HG03175 (cell line): Measurements from ENCODE around the gene UQCC5.

ENCODE experiments used
- ATAC-seq: cut with Tn5 transposase; IDR thresholded peaks from one replicate; pipeline ENCODE4 v1.9.1; 2021; ENCODE audit warnings: mild to moderate bottlenecking, moderate library complexity; ENCODE audit not compliant: unreplicated experiment

Gene UQCC5

GRCh38 chr3:52532838-52533622 is 3.4 kb upstream of the UQCC5 start:
- ATAC-seq, result no peak

- ATAC-seq, result peak; percentile 42
Measured at GRCh38 chr3:52533623-52534280, 2.7 kb upstream of the UQCC5 start, which contains the start of gene NT5DC2. Gene NT5DC2, minus strand, starts transcription at chr3:52533857. Its CDS starts 120 bp downstream, at chr3:52533737.

- no peak for ATAC-seq
Measured at GRCh38 chr3:52534281-52535183, 1.9 kb upstream of the UQCC5 start.

GRCh38 chr3:52535411-52536111 is 844 bp upstream of the UQCC5 start:
- ATAC-seq, result no peak

- no peak for ATAC-seq
Measured at GRCh38 chr3:52536112-52536368, 365 bp upstream of the UQCC5 start.

- ATAC-seq, result no peak
Measured at GRCh38 chr3:52537165-52537620, 788 bp downstream of the UQCC5 start.

- ATAC-seq, result no peak
Measured at GRCh38 chr3:52537726-52538421, 1.5 kb downstream of the UQCC5 start.

- ATAC-seq, result no peak
Measured at GRCh38 chr3:52539010-52539653, 2.7 kb downstream of the UQCC5 start.

- ATAC-seq, result no peak
Measured at GRCh38 chr3:52541050-52541449, 4.6 kb downstream of the UQCC5 start.

GRCh38 chr3:52544937-52545336 is 8.5 kb downstream of the UQCC5 start:
- no peak for ATAC-seq

GRCh38 chr3:52546111-52546901 is 9.9 kb downstream of the UQCC5 start:
- ATAC-seq, result no peak

GRCh38 chr3:52547143-52547542 is 10.7 kb downstream of the UQCC5 start:
- no peak for ATAC-seq

GRCh38 chr3:52551118-52551517 is 14.7 kb downstream of the UQCC5 start:
- no peak for ATAC-seq

- ATAC-seq, result no peak
Measured at GRCh38 chr3:52552089-52552488, 15.7 kb downstream of the UQCC5 start.

GRCh38 chr3:52554026-52554755 is 17.8 kb downstream of the UQCC5 start:
- no peak for ATAC-seq

GRCh38 chr3:52555056-52555455 is 18.7 kb downstream of the UQCC5 start:
- ATAC-seq, result no peak

GRCh38 chr3:52557011-52557960 is 20.9 kb downstream of the UQCC5 start:
- ATAC-seq, result no peak
